NCI-H345 treated with DMSO at 0.1 percent for 48 hours (cell line): Measurements from ENCODE around the gene SRGAP2.
"Not testable (repeated sequence)": the region's sequence is repeated elsewhere in the genome, so short reads cannot be mapped to it uniquely, and the experiment has no call there.

Experiments
- DNase-seq: peaks from one replicate; lab custom pipeline; 2025; ENCODE audit not compliant: unreplicated experiment; lab: John Stamatoyannopoulos, UW

Gene SRGAP2

DNA sequence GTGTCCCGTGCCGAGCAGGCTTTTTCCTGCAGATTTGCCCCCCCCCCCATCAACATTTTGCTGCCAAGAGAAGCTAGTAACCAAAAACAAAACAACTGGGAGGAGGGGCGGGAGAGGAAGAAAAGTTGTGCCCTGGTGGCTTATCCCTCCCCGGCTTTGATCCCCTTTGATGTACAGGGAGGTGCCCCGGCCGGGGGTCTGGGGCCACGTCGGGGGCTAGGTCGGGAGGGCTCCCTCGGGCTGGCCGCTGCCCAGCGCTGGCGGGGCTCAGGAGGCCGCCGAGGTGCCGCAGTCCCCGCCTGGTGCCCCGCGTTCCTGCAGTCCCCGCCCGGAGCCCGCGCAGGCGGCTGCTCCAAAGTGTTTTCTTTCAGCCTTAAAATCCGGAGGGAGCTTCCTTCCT is 1.5 kb downstream of the SRGAP2 start:
- DNase-seq, result not testable (repeated sequence)

DNA sequence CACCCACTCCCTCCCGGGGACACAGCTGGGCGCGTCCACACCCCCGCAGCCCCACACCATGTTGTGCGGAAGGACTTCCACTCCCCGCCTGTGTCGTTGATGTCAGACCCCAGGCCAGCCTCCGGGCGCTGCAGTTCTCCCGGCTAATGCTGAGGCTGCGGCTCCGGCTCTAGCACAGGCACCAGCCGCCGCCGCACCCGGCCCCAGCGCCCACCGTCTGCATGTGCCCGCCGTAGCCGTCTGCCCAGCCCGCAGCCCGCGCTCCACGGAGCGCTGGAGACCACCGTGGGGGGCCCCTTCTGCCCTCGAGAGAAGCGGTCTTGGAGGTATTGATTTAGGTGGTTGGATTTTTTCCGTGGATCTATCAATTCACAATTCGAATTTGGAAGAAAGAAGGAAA is 2.2 kb downstream of the SRGAP2 start:
- not testable (repeated sequence) for DNase-seq

DNA sequence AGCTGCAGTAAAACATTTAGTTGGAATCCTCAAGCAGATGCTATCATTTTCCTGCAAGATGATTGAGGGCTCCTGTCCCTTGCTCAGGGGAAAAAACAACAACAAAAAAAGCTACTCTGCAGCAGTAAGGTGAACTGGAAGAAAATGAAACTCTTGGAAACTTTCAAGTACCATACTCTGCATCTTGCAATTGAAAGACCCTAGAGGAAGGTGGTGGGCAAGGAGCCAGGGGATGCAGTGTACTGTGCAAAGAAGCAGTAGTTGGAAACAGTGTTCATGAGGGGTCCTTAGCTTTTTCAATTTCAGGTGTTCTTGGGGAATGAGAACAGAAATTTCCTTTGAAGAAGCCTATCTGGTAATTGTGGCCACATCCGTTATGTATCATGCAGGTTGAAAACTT is 7.5 kb downstream of the SRGAP2 start:
- not testable (repeated sequence) for DNase-seq

DNA sequence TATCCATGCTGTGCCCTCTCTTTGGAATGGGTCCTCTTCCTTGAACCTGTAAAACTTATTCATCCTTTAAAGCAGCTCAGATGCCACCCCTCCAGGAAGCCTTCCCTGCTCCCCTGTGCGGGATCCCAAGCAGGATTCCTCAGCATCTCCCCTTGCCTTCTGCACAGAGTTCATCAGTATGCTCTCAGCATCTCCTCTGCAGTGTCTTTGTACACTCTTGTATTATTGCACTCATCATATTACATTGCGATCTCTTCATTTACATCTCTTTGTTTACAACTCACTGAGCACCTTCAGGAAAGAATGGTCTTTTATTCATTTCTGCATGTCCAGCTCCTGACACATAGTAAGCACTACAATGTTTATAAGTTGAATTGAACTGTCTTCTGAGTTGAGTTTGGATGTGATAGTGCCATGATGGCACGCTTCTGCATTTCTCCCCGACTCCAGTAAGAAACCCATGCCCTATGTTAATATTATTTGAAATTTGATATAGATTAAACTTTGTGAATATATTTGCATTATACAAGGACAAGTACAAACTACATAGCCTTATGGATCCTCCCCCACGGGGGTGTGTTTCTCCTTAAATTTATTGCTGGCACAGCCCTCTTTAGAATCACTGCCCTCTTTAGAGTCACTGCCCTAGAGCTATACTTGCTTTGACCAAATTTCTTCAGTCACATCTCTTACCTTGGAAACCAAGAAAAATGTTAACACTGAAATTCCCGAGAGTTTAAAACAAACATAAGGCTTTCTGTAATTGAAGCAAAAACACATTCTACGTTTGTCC is 12.5 kb downstream of the SRGAP2 start:
- not testable (repeated sequence) for DNase-seq

DNA sequence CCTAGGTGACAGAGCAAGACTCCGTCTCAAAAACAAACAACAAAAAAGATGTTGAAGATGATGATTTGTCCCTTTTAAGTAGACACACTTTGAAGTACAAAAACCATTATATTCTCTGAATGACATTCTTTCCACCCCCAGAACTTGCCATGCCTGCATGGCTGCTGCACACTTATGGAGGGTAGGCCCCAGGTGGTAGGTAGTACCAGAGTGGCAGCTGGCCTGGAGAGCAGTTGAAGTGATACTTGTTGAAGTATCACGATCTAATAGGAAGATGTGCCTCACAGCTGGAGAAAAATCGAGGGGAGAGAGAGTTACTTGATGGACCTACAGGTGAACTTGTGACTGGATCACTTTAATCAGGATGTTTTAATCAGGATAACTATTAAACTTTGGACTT is 14.9 kb downstream of the SRGAP2 start:
- not testable (repeated sequence) for DNase-seq

DNA sequence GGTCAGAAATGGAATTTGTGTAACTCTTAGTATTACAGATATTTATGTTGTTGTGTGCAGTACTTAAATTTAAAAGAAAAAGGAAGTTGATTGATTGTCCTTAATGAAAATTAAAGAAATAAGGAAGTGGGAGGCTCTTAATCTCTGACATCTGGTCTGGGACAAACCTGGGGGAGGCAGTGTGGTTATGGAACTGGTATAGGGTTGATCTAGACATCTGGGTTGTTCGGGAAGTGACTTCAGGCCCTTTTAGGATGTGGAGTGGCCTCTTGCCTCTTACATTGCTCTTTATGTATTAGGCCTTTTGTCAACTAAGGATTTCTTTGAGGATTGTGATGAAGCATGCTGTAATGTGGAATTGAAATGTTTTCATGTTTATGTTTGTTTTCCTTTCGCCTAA is 15.4 kb downstream of the SRGAP2 start:
- DNase-seq, result not testable (repeated sequence)

DNA sequence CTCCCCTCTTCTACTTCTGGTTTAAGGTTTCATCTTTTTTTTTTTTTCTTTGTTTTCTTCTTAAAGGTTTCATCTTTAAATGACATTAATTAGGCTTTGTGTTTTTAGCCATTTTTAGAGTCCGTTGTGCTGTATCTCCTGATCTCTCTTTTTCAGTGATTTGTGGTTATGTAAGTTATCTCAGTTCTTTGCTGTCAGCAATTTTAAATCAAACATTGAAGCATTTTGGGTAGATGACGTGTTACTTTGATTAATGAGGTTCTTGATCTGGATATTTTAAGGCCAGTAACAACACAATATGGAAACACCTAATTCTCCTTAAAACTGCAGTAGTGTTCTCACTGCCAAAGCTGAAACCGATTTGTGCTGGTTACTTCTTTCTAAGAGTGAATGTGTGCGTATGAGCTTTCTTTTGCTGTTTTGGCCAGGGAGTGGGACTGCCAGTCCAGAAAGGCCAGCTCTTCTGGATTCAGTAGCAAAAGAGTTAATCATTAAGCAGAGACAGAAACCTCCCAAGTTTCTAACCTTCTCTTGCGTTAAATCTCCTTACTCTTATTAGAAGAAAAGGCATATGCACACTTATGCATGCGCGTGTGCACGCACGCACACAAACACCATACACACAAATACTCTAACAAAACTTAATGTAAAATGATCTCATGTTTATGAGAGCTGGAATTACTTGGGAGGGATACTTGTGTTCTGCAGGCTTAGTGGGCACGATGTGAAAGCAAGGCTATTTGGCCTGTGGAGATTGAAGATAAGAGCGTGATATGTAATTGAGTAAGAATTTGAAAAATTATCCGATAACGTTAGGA is 16.4 kb downstream of the SRGAP2 start:
- DNase-seq, result not testable (repeated sequence)

DNA sequence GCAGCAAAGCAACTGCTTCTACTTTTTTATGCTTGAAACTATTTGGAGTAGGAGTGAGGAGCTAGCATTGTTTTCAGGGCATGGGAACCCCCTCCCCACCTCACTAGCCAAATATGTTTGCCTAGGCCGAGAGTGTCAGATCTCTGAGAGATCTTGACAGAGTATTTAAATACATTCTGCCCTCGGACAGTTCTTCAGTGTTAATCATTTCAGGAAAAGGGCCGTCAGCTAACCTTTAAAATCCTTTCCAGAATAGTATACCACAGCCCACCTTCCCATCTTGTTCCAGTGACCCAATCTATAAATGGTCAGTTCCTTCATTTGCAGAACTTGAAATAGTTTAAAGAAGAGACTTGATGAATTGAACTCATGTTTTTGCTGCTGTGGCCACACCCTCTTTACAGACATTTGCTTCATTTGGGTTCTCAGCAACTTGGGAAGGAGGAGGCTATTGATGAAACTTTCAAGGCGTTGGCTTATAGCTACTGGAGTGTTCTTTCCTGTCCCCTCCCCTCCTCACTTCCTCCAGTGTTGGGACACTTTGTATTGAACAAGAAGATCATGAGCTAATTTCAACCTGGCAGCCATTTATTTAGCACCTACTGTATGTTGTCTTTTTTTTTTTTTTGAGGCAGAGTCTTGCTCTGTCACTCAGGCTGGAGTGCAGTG is 17.1 kb downstream of the SRGAP2 start:
- DNase-seq, result not testable (repeated sequence)

DNA sequence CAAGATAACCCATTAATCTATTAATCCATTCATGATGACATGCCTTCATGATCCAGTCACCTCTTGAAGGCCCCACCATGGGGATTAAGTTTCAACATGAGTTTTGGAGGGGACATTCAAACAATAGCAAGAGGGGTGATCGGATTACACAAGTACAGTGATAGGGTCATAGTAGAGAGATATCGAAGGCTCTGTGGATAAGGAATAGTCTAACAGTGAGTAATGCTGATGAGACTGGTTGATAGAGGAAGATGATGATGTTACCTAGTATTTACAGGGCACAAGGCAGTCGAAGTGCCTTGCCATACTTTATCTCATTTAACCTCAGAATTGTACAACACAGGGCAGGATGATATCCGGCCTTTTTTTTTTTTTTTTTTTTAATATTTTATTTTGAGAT is 18.2 kb downstream of the SRGAP2 start:
- DNase-seq, result not testable (repeated sequence)

DNA sequence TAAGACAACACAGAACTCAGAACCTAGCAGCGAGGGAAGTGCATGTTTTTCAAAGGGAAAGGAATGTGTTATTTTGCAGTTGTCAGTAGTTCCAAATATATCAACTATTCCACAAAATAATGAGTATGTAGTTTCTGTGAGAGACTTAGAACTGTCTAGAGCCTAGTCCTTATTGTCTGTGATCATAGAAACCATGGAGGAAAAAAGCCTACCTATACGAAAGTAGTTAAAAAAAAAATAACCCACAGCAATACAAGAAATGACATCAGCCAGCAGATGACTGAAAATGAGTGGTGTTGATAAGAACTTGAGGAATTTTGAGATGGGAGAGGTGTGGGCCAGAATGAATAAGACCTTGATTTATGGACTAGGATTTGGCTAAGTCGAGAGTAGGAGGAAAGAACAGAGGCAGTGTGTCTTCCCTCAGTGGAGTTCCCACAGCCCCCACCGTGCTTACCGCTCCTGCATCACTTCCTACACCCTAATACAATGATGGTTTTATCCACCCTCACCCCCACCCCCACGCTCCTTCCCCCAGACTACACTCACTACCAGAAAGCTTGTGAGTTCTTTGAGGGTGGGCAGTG is 20.9 kb downstream of the SRGAP2 start:
- DNase-seq, result not testable (repeated sequence)

DNA sequence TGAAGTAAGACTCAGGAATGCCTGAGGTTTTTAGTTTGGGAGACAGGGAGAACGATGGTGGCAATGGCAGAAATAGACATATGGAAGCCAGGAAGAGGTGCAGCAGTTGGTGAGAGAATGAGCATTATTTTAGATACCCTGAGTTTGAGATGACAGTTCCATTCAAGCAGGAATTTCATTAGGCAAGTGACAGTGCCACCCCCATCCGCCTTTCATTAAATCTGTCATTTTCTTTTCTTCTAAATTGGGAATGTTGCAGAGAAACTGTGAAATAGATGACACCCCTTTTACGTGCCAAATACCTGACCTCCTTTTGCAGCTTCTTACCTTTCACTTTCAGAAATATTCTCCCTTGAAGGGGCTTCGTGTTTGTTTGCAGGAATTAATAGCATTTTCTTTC is 22.0 kb downstream of the SRGAP2 start:
- DNase-seq, result not testable (repeated sequence)

DNA sequence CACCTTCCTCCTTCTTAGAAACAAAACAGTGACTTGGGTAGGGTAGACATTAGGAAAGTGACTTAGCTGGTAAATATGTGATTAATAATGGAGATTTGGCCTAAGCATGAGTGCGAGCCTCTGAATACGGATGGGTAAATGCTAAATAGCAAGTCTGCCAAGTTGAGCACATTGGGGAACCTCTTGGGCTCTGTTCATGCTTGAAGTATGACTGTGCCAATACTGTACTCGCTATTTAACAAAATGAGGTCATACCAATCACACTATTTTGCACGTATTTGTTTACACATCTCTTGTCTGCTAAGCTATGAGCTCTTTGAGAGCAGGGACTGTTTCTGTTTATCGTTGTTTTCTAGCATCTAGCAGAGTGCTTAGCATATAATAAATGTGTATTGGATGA is 23.5 kb downstream of the SRGAP2 start:
- DNase-seq, result not testable (repeated sequence)

DNA sequence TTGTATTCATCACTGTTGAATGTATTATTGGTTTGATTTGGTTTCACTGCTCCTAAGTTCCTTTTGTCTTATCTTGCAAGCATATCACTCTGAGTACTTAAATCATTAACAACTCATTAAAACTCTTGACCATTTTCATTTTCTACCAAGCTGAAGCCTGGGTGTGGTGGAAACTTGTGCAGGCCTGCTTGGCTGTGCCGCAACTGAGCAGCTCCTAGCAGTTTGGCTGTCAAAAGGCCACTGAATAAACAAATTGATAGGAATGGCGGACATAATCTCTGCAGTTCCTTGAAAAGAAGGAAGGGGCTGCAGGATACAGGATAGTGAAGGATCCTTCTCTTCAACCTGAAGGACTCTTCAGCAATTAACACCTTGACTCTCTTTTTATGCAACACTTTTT is 25.9 kb downstream of the SRGAP2 start:
- not testable (repeated sequence) for DNase-seq

DNA sequence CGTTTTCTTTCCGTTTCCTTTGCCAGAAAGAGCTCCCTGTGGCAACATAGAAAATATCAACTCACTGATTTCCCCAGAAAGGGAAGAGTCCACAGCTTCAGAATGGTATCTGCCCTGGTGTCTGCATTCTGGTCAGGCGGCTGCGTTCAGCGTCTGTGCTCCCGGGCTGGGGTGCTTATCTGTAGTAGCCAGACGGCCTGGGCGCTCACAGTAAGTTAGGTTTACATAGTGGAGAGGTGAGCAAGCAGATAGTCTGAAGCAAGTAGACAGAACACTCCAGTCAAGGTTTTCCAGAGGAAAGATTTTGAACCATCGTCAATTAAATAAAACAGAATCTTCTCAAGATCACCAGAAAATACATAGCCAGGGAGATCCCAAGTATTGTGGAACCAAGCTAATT is 28.6 kb downstream of the SRGAP2 start:
- DNase-seq, result not testable (repeated sequence)

DNA sequence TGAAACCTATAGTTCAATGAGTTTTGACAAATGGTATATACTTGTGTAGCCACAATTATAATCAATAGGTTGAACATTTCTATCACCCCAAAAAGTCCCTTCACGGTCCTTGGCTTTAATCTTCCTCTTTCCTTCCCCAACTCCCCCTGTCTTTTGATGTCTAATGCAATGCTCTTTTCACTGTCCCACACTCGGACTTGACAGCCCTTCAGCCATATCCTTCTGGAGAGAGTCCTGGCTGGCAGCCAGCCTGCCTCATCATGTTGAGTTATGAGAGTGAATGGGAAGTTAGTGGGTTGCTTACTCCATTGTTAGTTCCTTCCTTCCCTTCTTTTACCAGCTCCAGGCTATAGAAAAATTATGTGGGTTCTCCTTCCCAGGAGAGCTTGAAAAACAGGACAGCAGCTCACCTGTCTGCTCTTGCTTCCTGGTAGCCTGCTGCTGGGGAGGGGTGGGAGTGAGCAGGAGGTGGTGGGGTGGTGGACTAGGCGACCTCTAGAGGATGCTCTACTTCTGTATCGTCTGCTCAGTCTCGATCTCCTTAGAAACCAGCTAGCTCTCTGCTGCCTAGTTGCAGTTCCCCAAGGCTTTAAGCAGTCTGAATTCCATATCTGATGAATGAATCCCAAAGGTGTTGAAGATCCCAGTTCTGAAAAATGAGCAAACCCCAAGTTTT is 29.8 kb downstream of the SRGAP2 start:
- DNase-seq, result not testable (repeated sequence)

DNA sequence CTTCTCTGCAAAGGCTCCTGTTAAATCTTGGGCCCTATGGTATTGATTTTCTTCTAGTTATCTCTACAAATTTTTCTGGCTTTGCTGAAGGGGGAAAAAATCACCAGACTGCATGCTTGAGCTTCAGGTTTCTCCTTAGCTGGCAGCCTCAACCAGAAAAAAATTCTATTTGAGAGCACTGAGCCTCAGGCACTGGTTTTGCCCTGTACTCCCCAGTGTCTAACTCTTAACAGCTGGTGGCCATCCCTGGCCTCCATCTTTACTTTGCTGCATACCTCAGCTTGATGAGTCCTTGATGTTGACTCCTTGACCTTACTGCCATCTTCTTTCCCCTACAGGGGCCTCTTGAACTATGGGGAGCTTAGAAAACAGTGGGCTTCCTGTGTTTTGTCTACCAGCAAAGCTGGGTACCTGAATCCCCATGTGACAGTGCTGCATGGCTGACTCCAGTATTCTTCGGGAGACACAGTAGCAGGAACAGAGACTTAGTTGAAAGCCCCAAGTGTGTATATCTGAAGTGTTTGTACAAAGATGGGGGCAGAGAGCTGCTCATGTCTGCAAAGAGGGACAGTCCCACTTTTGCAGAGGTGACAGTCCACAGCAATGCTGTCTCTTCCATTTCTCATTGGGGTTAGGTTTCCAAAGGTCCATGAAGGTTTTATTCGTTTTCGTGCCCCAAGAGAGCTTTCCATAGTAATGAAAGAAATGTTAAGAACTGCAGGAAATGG is 31.0 kb downstream of the SRGAP2 start:
- DNase-seq, result not testable (repeated sequence)

DNA sequence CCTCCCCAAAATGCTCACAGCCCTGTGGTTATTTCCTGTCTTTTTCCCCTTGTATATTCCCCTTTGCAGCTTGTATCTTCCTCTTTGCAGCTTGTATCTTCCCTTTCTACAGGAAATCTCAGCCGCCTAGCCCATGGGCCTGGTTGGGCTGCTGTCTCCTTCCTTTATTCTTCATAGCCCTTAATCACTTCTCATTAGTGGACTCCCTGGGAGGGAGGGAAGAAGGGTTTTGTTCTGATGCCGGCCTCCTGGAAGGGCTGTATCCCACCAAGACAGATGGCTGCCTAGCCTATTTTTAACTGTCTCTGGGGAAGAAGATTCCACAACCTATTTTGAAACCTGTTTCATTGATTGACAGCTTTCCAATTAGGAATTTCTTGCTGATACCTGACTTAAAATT is 31.8 kb downstream of the SRGAP2 start:
- DNase-seq, result not testable (repeated sequence)

DNA sequence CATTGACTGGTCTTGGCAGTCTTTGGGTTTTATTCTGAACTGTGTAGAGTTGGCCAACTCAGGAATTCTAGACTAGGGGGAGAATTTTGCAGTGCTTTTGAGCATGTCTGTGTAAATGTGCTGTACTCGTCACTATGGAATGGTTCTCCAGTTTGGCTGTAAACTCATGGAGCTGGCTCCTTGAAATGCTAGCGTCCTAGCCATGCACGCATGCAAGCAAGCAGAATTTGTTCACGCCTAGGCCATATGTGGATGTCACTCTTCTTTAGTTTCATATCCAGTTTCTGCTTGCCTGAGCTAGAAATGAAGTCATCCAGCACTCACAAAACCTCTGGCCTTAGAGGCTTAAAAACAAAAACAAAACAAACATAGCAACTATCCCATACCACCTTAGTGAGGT is 36.9 kb downstream of the SRGAP2 start:
- not testable (repeated sequence) for DNase-seq

DNA sequence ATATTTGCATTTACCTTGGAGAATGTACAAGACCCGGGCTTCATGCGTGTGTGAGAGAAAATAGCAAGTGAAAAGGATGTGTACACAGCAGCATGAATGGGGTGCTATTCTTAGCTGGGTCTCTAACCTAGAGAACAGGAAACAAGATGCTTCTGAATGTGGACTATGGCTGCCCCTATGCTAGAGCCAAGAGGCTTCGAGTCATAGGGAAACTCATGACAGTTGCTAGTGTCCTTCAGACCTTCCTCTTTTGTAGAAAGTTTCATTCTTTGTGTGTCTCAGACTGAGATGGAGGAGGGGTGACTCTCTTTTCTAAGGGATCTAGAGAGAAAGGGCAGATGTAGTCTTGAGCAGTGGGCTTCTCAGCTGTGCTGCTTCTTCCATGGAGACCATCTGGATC is 40.0 kb downstream of the SRGAP2 start:
- DNase-seq, result not testable (repeated sequence)

DNA sequence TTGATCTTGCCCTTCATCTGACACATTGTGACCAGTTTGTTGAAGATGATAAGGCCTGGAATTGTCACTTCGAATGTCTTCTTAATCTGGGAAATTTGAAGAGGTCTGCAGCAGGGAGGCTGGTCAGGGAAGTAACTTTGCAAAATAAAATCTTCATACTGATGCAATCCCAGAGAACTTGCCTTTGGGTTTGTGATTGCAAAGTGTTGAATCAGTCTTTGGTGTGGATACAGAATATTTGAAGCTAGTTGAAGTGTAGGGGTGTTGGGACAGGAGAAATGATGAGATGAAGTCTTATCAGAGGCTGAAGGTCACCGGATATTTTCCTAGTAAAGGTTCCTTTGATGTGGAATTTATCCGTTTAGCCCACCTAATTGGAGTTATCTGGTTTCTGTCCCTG is 42.1 kb downstream of the SRGAP2 start:
- not testable (repeated sequence) for DNase-seq
